Hematopoietic multipotent progenitor cell (in vitro differentiated cells): ENCODE results near the gene CSTF3. TPM values are rescaled to one million over a fixed set of nuclear protein-coding genes. Genes with fewer than 3 reads are reported as not detected.
"Not testable (repeated sequence)": the region's sequence is repeated elsewhere in the genome, so short reads cannot be mapped to it uniquely, and the experiment has no call there.

Source experiments
- DNase-seq, 3 donors: peaks; one replicate each; pipeline ENCODE4 v3.0.0-alpha.2; 2011 to 2015; ENCODE audit warnings: low read depth in 2 of 3, low spot score in 2 of 3
- total RNA-seq: library from RNA; depleted of rRNA; stranded (reverse); fragments of >200 nt; gene quantifications from one replicate; pipeline ENCODE4 v1.2.3, GENCODE V29; 2012

Gene CSTF3
- total RNA-seq = 6.7 TPM

DNA sequence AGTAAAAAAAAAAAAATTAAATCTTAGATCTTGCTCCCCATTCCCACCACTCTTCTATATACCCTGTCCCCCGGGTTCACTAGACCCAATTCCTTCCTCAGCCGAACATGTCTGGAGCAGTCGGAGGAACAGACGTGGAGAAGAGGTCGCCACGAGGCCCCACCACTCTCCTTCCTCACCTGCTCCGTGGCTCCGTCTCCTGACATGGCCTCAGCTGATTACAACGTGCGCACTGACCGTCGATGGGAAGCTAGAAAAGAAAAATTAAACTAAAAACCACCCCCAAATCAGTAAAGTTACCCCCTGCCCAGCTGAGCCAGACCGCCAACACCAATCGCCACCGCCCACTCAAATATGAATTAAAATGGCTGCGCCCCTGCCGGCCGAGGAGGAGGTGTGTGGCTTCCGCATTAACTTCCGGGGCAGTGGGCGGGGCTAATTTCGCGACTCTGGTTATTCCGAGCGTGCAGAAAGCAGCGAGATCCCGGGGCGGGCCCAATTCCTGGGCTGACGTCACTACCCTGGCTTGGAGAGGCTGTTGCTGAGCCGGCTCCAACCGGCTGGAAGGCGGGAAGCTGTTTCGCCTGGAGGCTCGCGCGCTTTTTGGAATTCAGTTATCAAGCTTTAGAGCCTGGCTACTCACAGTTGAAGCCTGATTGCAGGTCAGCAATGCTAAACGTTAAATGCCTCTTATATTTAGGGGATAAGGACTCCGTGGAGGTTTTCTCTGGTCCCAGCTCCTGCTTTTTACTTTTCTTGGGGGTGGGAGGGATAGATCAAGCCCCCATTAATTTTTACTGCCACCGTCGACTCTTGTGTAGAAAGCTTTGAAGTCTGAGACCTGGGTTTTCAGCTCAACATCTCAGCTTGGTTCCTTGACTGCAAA is at the start of gene CSTF3:
Gene CSTF3 (minus strand): TSS at position 361 of the 886 bp plus-strand sequence. CDS start 155 bp downstream, at position 206.
- DNase-seq = peak; percentile 74 to 98 (median 96)

DNA sequence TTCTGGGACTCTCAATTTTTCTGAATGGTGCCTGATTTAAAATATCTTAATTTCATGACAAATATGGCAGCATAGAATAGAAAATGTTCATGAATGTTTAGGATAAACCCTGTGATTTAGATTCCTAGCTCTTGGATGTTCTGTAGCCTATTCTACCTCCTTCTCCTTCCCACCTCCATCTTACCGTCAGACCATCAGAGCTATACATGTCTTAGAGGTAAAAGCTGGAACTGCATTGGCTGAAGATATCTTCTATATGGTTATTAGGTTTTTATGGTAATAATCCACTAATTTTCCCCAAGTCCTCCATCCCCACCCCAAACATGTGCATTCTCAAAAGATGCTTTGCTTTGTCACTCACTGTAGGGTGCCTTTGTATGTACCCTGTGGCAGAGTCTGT is 46.9 kb upstream of the CSTF3 start:
- DNase-seq = no peak

DNA sequence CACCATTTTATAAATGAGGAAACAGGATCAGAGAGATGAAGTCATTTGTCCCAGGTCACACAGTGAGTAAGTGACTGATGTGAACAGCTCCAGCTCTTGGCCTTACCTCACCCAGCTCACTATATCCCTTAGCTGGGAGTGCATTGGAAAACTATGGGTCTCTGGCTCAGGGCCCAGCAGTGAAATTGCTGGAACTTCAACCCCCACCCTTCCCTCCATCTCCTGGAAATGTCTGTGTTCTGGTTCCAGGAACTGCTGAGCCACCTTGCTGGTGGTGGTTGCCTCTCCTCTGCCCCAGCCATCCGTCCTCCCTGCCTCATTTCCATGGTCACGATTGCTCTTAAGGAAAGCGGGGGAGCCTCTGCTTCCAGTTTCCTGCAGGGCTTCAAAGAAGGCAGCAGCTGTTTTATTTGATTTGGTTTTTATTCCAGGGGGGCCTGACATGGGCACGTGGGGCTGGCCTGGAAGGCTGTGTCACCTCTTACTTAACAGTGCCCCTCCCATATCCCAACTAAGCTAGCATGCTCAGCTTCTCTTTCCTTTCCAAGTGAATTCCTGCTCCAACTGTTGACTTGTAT is 46.2 kb upstream of the CSTF3 start:
- no peak for DNase-seq

DNA sequence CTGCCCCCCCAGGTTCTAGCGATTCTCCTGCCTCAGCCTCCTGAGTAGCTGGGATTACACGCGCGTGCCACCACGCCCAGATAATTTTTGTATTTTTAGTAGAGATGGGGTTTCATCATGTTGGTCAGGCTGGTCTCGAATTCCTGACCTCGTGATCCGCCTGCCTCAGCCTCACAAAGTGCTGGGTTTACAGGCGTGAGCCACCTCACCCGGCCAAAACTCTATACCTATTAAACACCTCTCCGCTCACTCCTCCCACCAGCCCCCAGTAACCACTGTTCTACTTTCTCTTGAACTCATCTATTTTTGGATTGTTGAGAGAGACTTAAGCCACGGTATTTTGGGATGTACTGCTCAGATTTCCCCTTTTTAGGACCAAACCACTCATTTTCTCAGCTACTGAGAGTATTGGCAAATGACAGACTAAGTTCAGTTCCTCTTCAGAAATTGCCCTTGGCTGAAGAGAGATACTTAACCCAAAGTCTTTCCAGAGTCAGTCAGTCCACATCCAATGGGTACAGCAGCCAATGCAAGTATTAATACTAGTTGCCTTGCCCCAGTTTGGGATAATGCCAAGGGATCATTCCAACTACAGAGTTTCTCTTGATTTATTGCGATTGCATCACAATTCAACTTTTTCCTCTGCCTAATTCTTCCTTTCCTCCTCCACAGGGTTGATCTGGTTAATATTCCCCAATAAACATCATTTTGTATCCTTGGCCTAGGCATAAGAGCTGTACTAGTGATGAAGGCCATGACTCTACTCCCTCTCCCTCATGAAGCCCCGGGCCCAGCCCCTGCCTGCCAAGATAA is 36.8 kb upstream of the CSTF3 start:
- no peak for DNase-seq

DNA sequence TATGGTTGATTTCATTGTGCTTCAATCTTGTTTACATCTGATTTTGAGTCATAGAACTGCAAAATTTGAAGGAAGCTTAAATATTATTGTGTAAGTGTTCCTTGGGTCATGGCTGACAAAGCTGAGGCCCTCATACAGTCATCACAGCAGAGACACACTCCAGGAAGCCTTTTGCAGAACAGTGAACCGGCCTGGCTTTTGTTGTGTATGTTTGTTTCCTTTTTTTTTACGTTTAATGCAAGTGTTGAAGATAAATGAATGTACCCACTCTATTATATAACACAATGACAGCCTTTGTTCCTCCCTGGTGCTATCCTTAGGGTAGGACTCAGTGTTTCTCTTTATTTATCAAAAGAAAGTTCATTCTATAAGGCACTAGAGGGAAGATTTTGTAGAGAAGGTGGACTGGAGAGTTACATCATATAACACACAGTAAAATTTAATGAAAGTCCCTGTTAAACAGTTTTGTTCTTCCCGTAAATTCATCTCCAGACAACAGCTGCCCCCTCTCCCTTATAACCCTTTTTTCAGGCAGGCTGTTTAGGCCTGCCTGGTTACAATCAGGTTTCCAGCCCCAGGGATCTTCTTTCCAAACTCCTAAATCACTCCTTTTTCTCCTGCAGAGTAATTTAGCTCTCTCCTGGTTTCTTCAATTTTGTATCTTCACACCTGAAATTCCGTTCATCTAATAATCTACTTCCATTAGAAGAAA is 34.3 kb upstream of the CSTF3 start:
- peak in 1 of 3 donors; percentile 13 for DNase-seq

DNA sequence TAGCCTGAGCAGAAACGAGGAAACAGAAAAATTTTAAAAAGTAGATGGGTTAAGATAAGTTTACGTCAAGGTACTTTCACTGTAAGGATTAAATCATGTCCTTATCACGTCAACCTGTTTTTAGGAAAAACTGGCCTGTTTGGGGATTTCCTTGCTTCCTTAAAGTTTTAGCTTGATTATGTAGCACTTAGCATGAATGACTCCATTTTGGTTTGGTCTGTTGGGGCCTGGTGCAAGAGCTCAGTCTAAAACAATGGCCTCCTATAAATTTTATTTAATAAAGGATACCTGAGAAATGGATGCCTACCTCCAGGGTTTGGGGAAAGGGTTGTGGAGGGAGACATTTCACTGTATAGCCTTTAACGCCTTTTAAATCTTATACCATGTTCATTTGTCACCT is 33.2 kb upstream of the CSTF3 start:
- no peak for DNase-seq

DNA sequence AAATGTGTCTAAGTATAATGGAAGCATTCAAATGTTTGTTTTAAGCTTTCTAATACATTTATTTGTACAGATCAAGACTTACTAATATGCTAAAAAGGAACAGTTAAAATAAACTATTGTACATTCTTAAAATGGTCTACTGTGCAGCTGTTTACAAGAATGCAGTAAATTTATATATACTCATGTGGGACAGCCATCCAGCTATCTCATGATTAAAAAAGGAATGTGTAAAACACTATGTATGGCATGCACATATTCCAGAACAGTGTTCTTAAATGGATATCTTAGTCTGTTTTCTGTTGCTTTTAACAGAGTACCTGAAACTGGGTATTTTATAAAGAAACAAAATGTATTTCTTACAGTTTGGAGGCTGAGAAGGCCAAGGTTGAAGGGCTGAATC is 30.2 kb upstream of the CSTF3 start:
- no peak for DNase-seq

DNA sequence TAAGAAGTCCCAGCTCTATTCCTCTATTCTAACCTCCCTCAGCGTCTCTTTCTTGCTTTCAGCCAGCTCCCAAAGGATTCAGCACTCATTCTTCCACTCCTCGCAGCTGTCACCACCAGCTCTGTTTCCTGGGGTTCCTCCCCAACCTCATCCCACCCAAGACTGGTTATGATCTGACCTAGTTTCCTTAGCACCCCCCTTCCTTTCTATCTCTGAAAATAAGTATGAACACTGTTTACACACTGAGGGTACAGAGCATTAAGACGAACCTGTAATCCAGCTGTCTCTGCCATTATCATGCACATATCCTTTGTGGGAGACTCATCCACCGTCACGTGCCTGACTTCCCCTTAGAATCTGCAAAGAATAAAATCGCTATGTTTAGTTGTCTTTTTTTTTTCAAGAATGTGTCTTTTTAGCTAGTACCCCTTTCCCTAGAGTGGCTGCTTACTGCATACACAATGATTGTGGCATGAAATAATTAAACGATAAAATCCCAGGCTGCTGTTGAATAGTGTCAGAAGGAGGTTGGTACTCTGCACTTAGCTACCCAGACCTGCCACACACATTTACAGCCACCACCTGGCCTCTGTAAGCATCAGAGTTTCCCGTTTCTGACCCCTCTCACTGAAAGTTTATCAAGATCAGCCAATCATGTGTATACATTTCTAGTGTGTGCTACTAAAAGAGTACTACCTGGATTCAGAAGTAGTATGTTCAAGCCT is 26.9 kb upstream of the CSTF3 start:
- DNase-seq = peak in 2 of 3 donors; percentile 13 to 17

DNA sequence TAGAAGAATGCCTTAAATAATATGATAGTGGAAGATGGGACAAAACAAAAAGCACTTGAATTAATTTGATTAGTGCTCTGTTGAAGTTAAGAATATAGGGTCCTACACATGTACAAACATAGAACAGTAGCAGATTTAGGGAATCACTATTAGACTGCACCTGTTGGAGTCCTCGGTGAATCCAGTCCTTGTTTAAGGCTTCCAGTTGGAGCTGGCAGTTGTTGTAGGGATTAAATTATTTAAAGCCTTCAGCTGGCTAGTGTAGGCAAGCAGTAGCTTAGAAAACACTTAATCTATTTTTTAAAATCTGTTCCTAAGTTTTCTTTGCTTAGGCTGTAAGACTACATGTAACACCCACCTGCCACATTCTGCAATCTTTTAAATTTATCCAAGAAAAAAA is 24.5 kb upstream of the CSTF3 start:
- no peak for DNase-seq

DNA sequence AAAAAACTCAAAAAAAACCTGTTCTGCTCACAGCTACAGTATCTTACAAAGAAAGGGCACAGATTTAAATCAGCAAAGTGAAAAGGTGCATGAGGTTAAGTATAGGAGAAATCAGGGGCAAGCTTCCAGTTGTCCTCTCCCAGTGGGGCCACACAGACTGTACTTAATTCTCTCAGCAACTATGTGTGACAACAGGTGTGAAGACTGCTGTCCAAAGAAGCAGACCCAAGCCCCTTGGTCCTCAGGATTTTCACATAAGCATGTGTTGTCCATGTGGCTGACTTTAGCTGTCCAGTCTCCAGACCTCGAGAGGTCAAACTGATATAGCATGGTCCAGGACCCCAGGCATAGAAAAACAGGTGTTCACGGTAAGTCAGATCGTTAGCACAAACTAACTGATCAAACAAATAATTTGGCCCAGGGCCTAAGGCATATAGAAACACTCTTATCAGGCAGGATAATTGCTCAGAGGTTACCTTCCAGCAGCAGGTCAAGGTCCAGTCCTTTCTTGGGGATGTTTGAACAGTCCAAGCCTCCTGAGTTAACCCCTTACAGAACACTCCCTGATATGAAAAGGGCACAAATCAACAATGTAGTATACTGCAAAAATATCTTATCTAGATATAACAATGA is 21.1 kb upstream of the CSTF3 start:
- DNase-seq = no peak

DNA sequence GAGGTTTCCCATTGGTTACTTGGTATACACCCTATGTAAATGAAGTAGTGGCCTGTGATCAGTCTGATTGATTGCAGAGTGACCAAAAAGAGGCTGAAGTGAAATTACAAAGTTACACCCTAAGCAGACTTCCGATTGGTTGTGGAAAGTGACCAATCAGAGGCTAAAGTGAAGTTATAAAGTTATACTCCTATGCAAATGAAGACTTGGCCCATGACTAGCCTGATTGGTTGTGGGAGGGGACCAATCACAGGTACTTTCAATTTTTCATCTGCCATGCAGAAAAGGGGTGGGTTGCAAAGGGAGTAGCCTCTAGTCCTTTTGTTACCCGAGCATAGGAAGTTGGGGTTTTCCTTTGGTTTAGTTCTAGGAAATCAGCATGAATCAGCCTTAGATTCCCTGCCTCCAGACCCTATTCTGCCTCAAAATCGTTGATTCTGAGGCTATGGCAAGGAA is 18.1 kb upstream of the CSTF3 start:
- DNase-seq = peak in 2 of 3 donors; percentile 57 to 64

DNA sequence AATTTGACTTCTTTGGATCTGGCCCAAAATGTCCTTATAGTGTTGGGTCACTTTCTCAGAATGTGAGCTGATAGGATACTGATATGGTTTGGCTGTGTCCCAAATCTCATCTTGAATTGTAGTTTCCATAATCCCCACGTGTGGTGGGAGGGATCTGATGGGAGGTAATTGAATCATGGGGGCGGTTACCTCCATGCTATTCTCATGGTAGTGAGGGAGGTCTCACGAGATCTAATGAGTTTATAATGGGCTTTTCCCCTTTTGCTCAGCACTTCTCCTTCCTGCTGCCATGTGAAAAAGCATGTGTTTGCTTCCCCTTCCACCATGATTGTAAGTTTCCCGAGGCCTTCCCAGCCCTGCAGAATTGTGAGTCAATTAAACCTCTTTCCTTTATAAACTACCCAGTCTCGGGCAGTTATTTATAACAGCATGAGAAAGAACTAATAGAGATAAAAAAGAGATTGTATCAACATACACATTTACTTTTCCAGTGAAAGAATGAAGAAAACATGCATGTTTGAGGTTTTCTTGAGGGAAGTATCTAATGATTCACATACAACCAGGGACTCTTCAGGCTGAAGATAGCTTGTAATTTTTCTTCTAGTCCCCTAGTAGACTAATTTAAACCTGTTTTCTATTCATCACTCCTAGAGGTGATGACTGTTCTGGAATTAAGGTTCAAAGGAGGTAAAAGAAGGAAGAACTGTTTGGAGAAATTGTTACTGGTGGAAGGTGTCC is 17.3 kb upstream of the CSTF3 start:
- no peak for DNase-seq

DNA sequence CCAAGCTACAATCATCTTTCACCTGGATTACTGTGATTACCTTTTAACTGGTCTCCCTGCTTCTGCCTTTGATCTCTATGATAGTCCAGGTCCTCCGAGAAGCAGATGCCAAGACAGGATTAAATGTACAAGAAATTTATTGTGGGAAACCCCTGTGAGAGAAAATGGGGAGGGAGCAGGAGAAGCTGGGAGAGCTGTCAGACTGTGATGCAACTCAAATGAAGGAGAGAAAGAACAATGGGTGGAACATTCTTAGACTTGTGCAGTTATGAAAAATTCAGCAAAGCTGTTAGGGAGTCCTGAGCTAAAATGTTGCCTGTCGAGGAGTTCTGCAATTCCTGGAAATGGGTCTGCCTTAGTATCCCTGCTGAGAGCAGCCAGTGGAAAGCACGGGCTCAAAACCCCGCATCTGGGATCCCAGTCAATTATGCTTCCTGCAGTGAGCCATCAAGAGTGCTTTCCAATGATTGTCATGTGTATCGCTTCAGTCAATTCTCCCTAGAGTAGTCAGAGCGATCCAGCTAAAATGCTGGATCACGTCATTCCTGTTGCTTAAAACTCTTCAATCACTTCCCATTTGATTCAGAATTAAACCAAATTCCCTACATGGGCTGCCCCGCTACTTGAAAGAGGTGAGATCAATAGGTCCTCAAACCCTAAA is 16.5 kb upstream of the CSTF3 start:
- DNase-seq = no peak

DNA sequence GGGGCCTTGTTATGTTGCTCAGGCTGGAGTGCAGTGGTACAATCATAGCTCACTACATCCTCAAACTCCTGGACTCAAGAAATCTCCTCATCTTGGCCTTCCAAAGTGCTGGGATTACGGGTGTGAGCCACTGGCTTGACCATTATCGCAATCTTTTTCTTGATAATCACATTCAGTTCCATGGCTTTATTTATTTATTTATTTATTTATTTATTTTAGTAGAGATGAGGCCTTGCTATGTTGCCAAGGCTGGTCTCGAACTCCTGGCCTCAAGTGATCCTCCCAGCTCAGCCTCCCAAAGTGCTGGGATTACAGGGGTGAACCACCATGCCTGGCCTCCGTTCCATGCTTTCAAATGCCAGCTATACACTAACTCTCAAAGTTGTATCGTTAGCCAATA is 15.5 kb upstream of the CSTF3 start:
- not testable (repeated sequence) for DNase-seq

DNA sequence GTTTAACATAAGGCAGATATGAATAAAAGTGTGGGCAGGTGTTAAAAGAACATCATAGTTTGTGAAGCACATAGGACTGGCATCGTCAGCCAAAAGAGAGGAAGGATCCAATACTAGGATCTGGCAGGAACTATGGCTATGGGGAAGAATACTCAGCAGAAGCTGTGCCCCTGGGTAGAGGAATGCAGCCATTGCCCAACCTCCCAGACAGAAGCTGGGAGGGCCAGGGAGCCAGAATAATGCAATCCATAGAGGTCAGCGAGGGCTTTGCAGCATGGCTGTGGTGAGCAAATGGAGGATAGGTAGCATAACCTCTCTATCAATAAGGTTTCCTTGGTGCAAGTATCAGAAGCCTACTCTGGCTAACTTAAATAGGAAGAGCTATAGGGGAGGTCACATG is 11.7 kb upstream of the CSTF3 start:
- no peak for DNase-seq

DNA sequence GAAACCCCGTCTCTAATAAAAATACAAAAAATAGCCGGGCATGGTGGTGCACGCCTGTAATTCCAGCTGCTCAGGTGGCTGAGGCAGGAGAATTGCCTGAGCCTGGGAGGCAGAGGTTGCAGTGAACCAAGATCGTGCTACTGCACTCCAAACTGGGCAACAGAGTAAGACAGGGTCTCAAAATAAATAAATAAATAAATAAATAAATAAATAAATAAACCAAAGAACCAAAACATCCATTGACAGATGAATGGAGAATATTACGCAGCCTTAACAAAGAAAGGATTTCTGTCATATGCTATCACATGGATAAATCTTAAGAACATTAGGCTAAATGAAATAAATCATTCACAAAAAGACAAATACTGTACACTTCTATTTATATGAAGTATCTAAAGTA is 11.1 kb upstream of the CSTF3 start:
- no peak for DNase-seq

DNA sequence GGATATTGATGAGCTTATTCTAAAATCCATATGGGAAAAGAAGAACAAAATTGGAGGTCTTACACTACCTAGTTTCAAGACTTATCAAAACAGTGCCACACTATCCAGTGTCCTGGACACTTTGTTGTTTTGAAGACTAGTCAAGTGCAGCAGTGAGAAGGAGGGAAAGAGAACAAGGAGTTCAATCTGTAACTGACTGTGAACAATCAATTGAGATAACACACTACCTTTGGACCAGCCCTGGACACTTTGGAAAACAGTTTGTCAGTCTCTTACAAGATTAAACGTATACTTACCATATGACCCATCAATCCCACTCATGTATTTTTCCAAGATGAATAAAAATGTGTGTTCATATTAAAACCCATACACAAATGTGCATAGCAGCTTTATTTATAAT is 10.0 kb upstream of the CSTF3 start:
- no peak for DNase-seq

DNA sequence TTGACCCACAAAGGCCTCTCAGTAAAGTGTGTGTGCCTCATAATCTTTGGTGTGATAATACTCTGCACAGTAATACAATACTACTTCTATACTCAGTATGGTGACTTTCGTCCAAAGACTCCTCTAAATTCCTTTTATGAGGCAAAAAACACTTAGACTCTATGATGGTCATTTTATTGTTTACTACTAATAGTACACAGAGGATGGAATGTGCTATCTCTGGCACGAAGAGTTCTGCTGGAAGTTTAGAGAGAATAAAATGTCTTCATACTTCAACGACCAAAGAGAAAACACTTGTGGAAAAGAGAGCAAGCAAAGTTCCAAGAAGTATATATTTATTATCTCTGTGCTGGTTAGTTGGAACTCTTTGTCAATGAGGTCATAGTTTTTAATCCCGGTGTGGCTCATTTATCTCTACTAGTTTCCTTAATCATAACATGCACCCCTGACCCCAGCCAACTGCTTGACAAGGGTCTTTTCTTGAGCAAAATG is 7.5 kb upstream of the CSTF3 start:
- no peak for DNase-seq
